NCI-H774 (cell line): Measurements from ENCODE around the gene L3MBTL1.

ENCODE experiments used
- DNase-seq: peaks from one replicate; lab custom pipeline; 2025; lab: John Stamatoyannopoulos, UW

Gene L3MBTL1

GRCh38 chr20:43535370-43536004 is 28.0 kb downstream of the L3MBTL1 start:
- DNase-seq, result no peak

- DNase-seq, result no peak
Observed at GRCh38 chr20:43536041-43536816, 28.7 kb downstream of the L3MBTL1 start.

- no peak for DNase-seq
Observed at GRCh38 chr20:43536817-43537440, 29.4 kb downstream of the L3MBTL1 start.

- peak; percentile 22 for DNase-seq
Observed at GRCh38 chr20:43537921-43538877, 30.7 kb downstream of the L3MBTL1 start.

- no peak for DNase-seq
Observed at GRCh38 chr20:43538878-43539700, 31.6 kb downstream of the L3MBTL1 start.

- no peak for DNase-seq
Observed at GRCh38 chr20:43539975-43540672, 32.6 kb downstream of the L3MBTL1 start.

- DNase-seq, result no peak
Observed at GRCh38 chr20:43540673-43541060, 33.2 kb downstream of the L3MBTL1 start.

- DNase-seq, result no peak
Observed at GRCh38 chr20:43541214-43541613, 33.7 kb downstream of the L3MBTL1 start.

GRCh38 chr20:43542161-43542560 is 34.7 kb downstream of the L3MBTL1 start:
- no peak for DNase-seq

- DNase-seq, result no peak
Observed at GRCh38 chr20:43542674-43543073, 35.2 kb downstream of the L3MBTL1 start.

- no peak for DNase-seq
Observed at GRCh38 chr20:43543138-43543537, 35.6 kb downstream of the L3MBTL1 start.

GRCh38 chr20:43544501-43544900 is 37.0 kb downstream of the L3MBTL1 start:
- DNase-seq, result no peak

GRCh38 chr20:43545837-43546578 is 38.5 kb downstream of the L3MBTL1 start:
- DNase-seq, result no peak

GRCh38 chr20:43548273-43548880 is 40.9 kb downstream of the L3MBTL1 start:
- no peak for DNase-seq

GRCh38 chr20:43549416-43550065 is 42.0 kb downstream of the L3MBTL1 start:
- DNase-seq, result no peak

- DNase-seq, result no peak
Observed at GRCh38 chr20:43550456-43550855, 43.0 kb downstream of the L3MBTL1 start.

GRCh38 chr20:43554369-43554768 is 46.9 kb downstream of the L3MBTL1 start:
- DNase-seq, result no peak

- DNase-seq, result no peak
Observed at GRCh38 chr20:43558412-43559146, 51.1 kb downstream of the L3MBTL1 start, which contains the start of gene SGK2. TSS of gene SGK2 (plus strand) at chr20:43559027. CDS start at chr20:43566496, 7,469 bp downstream.
